WERI-Rb-1 (cell line): ENCODE data around the gene PRPF39.

Experiments used
- DNase-seq: peaks from one replicate; pipeline ENCODE4 v3.0.0-alpha.2; 2020
- H3K27ac ChIP-seq: fragments of 250-450 bp; sonication (Bioruptor Pico); 2 replicates; pipeline ENCODE4 v1.5.1; 2020; ENCODE audit warnings: mild to moderate bottlenecking, moderate library complexity
- H3K27me3 ChIP-seq: fragments of 250-450 bp; sonication (Bioruptor Pico); 2 replicates; pipeline ENCODE4 v1.5.1; 2021; ENCODE audit warnings: mild to moderate bottlenecking, low read depth, moderate library complexity; ENCODE audit not compliant: insufficient read depth, severe bottlenecking
- H3K36me3 ChIP-seq: fragments of 250-450 bp; sonication (Bioruptor Pico); 2 replicates; pipeline ENCODE4 v1.5.1; 2020; ENCODE audit warnings: mild to moderate bottlenecking, moderate library complexity
- H3K4me3 ChIP-seq: 2 replicates; pipeline ENCODE4 v1.5.1; 2011; ENCODE audit warnings: low read depth, mild to moderate bottlenecking, control low read depth, low read length
- H3K9me3 ChIP-seq: fragments of 250-450 bp; sonication (Bioruptor Pico); 2 replicates; pipeline ENCODE4 v1.5.1; 2021; ENCODE audit warnings: mild to moderate bottlenecking, moderate library complexity; ENCODE audit not compliant: severe bottlenecking
- CTCF ChIP-seq: IDR thresholded peaks from 2 replicates; pipeline ENCODE4 v1.5.1; 2011; ENCODE audit warnings: low read depth, mild to moderate bottlenecking, control low read depth, inconsistent platforms, low read length

The PRPF39 gene

GRCh38 chr14:45120096-45120495 is 36.2 kb downstream of the PRPF39 start:
- peaks cover 86% of the 10 kb centered on the region for H3K36me3 ChIP-seq
- H3K27me3 ChIP-seq, result no peaks in the 10 kb centered on the region
- no peak overlapping the region for H3K27ac ChIP-seq
- no peaks in the 10 kb centered on the region for H3K9me3 ChIP-seq
- TF ChIP-seq CTCF, result no peak
- DNase-seq, result no peak
- no peak overlapping the region for H3K4me3 ChIP-seq

DNA sequence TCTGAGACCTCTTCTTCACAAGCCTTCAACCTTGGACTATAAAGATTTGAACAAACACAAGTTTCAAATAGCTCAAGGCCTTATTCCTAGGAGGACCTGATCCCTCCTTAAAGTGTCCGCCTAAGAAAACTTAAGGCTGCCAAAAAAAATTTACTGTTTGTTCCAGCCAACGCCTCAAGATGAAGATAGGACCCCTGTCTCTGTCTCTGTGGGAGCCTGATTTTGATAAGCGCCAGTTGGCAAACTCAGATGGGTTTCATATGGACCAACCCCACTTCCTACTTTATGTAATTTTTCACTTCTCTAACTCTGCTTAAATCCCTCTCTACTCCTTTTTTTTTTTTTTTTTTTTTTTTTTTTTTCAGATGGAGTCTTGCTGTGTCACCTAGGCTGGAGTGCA is 39.4 kb downstream of the PRPF39 start:
- no peaks in the 10 kb centered on the region for H3K27me3 ChIP-seq

DNA sequence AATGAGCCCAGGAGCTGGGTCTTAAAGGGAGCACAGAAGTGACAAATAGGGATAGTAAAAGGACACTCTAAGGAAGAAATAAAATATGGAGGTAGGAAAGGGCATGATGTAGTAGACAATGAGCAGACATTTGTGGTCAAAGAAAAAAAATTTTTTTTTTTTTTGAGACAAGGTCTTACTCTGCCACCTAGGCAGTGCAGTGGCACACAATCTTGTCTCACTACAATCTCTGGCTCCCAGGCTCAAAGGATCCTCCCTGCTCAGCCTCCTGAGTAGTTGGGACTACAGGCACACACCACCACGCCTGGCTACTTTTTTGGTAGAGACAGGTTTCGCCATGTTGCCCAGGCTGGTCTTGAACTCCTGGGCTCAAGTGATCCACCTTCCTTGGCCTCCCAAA is 41.8 kb downstream of the PRPF39 start:
- Histone ChIP-seq H3K4me3 (no peak overlapping the region), H3K27me3 (no peaks in the 10 kb centered on the region), H3K9me3 (no peaks in the 10 kb centered on the region), H3K36me3 (peaks cover 67% of the 10 kb centered on the region), H3K27ac (no peak overlapping the region)
- no peak for TF ChIP-seq CTCF
- no peak for DNase-seq

More for the DNA sequence above, 39.4 kb downstream of the PRPF39 start:
- no peaks in the 10 kb centered on the region for H3K9me3 ChIP-seq
- H3K36me3 ChIP-seq, result peaks cover 76% of the 10 kb centered on the region
- no peak overlapping the region for H3K27ac ChIP-seq
- H3K4me3 ChIP-seq, result no peak overlapping the region
- no peak for DNase-seq
- no peak for TF ChIP-seq CTCF

DNA sequence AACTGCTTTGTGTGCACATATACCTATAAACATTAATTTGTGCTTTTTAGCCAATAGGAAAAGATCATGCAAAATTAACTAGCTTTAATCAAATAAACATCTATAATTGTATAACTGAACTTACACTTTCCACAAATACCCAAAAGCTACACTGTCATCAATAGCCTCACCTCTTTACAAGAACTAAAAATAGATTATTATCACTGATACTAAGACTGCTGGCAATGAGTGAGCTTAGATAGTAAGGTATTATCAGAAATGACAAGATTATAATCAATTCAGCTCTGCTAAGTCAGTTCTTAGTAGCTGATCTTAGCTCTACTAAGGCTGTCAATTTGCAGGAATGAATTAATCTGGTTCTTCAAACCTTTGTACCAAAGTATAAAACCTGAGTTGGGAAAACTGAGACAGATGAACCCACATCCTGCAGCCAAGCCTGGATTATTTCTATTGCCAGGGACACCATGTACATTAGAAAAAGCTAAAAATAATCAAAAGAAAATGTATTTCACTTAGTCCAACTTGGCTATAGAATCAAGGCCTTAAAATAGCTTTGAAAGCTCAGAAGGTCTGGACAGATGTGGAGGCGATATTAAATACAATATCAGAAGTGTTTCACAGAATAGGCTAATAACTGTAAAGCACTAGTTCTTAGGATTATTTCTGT is 45.2 kb downstream of the PRPF39 start:
- no peak for TF ChIP-seq CTCF
- no peak for DNase-seq
- H3K9me3 ChIP-seq, result no peaks in the 10 kb centered on the region
- peaks cover 40% of the 10 kb centered on the region for H3K36me3 ChIP-seq
- H3K27ac ChIP-seq, result no peak overlapping the region
- no peak overlapping the region for H3K4me3 ChIP-seq
- H3K27me3 ChIP-seq, result no peaks in the 10 kb centered on the region

DNA sequence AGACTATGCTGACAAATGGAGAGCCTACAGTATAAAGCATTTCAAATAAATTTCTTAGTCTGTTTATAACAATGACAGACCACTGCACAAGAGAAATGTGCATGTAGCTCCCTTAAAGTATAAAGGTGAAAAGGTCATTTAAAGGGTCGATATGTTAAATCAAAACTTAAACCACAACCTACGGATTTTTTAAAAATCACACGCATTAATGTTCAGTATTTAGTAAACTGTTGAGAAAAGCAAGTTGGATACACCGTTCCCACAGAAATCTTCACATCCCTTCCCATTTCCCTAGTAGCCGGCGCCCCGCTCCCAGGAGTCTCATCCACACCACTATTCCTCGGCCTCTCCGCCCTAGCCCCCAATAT is 49.8 kb downstream of the PRPF39 start:
- no peaks in the 10 kb centered on the region for H3K9me3 ChIP-seq
- H3K27me3 ChIP-seq, result no peaks in the 10 kb centered on the region
- H3K27ac ChIP-seq, result peak overlapping the region; percentile 91

More for the DNA sequence above, 49.8 kb downstream of the PRPF39 start:
- DNase-seq, result no peak
- no peak for TF ChIP-seq CTCF
- Histone ChIP-seq H3K36me3 (peaks cover 12% of the 10 kb centered on the region), H3K4me3 (peak overlapping the region; percentile 86)
